Natural killer cell (primary cell): ENCODE measurements around the gene MBOAT7. TPM values are rescaled to one million over a fixed set of nuclear protein-coding genes. Genes with fewer than 3 reads are reported as not detected.
A peak's percentile ranks its signal among the peaks of the same experiment; 100 is the strongest.

Experiments used
- ATAC-seq, 3 donors: fragments of 150-1000 bp in 2 of 3; fragments of 200-7000 bp in 1 of 3; cut with Tn5 transposase; 1 replicate in 1 of 3; 2 replicates in 2 of 3; pipeline ENCODE4 v1.10.0; 2021; ENCODE audit warnings: mild to moderate bottlenecking in 2 of 3, moderate library complexity in 2 of 3
- DNase-seq, 2 donors: peaks; one replicate each; pipeline versions ENCODE4 v3.0.0 to v3.0.0-alpha.2; 2013 to 2021; ENCODE audit warnings: mixed read lengths in 1 of 2
- H3K27ac ChIP-seq: one replicate; pipeline ENCODE4 v1.5.1; 2013; ENCODE audit warnings: mild to moderate bottlenecking, low read length
- H3K27me3 ChIP-seq: one replicate; pipeline ENCODE4 v1.6.1; 2013; ENCODE audit warnings: low read length; ENCODE audit not compliant: control insufficient read depth, insufficient read depth
- H3K36me3 ChIP-seq: one replicate; pipeline ENCODE4 v1.6.1; 2013; ENCODE audit warnings: low read length; ENCODE audit not compliant: control insufficient read depth, insufficient read depth
- H3K4me1 ChIP-seq: one replicate; pipeline ENCODE4 v1.6.1; 2013; ENCODE audit warnings: low read length; ENCODE audit not compliant: control insufficient read depth, insufficient read depth
- H3K4me3 ChIP-seq: one replicate; pipeline ENCODE4 v1.5.1; 2013; ENCODE audit warnings: low read length
- H3K9me3 ChIP-seq: one replicate; pipeline ENCODE4 v1.6.1; 2013; ENCODE audit warnings: low read length; ENCODE audit not compliant: control insufficient read depth, insufficient read depth
- H3K27ac Mint-ChIP-seq, 2 donors: one replicate each; pipeline ENCODE4 v1.8.0; 2022; ENCODE audit warnings: mild to moderate bottlenecking in 2 of 2, mixed read lengths in 2 of 2, moderate library complexity in 1 of 2
- H3K27me3 Mint-ChIP-seq, 2 donors: one replicate each; pipeline ENCODE4 v1.8.0; 2022; ENCODE audit warnings: low read depth in 2 of 2, mixed read lengths in 2 of 2
- H3K36me3 Mint-ChIP-seq: one replicate; pipeline ENCODE4 v1.8.0; 2022; ENCODE audit warnings: mixed read lengths
- H3K4me1 Mint-ChIP-seq, 2 donors: one replicate each; pipeline ENCODE4 v1.8.0; 2022; ENCODE audit warnings: mixed read lengths in 2 of 2
- H3K4me3 Mint-ChIP-seq: one replicate; pipeline ENCODE4 v1.8.0; 2022; ENCODE audit warnings: mild to moderate bottlenecking, moderate library complexity, mixed read lengths
- H3K9me3 Mint-ChIP-seq, 2 donors: one replicate each; pipeline ENCODE4 v1.8.0; 2022; ENCODE audit warnings: mixed read lengths in 2 of 2
- WGBS: methylation state at CpG from one replicate; pipeline ENCODE4 v1.1.7; 2013; ENCODE audit warnings: missing lambda C conversion rate; ENCODE audit not compliant: insufficient coverage; 5-methylcytosine and 5-hydroxymethylcytosine counted together
- intact Hi-C: fragments of 100-400 bp; cut with micrococcal nuclease; formaldehyde crosslinking; loops from one replicate; pipeline ENCODE4 v1.14.2; 2022
- total RNA-seq, 4 donors: library from RNA; stranded (reverse); fragments of 120-200 nt in 1 of 4; gene quantifications; one replicate each; pipeline versions ENCODE4 v1.2.3 to v1.2.4, GENCODE V29; 2013 to 2022
- TF ChIP-seq, protein P1 (sequence below): fragments of 200-600 bp; IDR thresholded peaks from one replicate; pipeline ENCODE4 v1.8.0; 2022; ENCODE audit warnings: antibody characterized with exemption

Gene MBOAT7
- total RNA-seq, 3 donors from 2014 or later (not counting 1 experiment from before 2014, with no cell fraction given): 24.1 to 53.9 (median 31.2) TPM

DNA sequence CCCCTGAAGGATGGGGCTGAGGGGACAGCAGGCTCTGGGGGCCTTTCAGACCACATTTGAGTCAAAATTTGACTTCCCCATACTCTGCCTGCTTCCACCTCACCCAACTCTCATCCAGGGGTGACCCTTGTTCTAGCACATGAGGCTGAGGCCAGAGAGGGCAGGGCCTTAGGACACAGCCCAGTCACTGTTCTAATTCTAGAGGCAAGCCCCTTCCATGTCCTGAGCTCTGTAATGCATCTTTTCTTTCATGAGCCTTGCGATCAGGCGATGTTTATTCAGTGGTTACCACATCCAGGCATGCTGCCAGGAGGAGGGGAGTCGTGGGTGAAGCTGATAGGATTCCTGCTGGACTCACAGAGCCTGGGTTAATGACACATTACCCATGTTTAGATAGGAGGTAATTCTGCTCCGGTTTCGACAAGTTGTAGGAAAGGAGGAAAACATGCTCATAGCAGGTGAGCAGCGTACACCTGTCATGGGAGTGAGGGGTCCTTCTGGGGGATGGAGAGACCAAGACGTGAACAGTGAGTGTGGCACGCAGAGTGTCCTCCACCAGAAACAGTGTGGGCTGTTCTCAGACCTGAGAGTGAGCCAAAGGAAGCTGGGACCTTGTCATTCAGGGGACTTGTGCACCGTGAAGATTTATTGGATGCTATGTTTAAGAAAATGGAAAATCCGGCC, 20.6 kb upstream of the MBOAT7 start:
- Mint-ChIP-seq H3K9me3 (no peaks in the 10 kb centered on the region), H3K36me3 (peaks cover 7% of the 10 kb centered on the region), H3K4me1 (peaks cover 36 to 43% of the 10 kb centered on the region in 2 donors), H3K27ac (peak overlapping the region; percentile 90 to 94), H3K4me3 (peak overlapping the region; percentile 86), H3K27me3 (no peaks in the 10 kb centered on the region)
- no peaks in the 10 kb centered on the region for H3K9me3 ChIP-seq
- TF ChIP-seq, protein P1, sequence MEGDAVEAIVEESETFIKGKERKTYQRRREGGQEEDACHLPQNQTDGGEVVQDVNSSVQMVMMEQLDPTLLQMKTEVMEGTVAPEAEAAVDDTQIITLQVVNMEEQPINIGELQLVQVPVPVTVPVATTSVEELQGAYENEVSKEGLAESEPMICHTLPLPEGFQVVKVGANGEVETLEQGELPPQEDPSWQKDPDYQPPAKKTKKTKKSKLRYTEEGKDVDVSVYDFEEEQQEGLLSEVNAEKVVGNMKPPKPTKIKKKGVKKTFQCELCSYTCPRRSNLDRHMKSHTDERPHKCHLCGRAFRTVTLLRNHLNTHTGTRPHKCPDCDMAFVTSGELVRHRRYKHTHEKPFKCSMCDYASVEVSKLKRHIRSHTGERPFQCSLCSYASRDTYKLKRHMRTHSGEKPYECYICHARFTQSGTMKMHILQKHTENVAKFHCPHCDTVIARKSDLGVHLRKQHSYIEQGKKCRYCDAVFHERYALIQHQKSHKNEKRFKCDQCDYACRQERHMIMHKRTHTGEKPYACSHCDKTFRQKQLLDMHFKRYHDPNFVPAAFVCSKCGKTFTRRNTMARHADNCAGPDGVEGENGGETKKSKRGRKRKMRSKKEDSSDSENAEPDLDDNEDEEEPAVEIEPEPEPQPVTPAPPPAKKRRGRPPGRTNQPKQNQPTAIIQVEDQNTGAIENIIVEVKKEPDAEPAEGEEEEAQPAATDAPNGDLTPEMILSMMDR: no peak
- H3K4me3 ChIP-seq: no peak overlapping the region
- H3K27me3 ChIP-seq: no peaks in the 10 kb centered on the region
- peak in 1 of 2 donors; percentile 65 for DNase-seq
- peak overlapping the region; percentile 77 for H3K27ac ChIP-seq
- 21% methylated on average over 10 of the region's 10 CpGs for WGBS
- peaks cover 37% of the 10 kb centered on the region for H3K36me3 ChIP-seq
- intact Hi-C loops: loop anchor here (1.0 to 2.0 kb wide), 2 partner anchors 9 to 21 kb away; no protein-coding TSS in a partner anchor
- no peak for ATAC-seq
- peaks cover 64% of the 10 kb centered on the region for H3K4me1 ChIP-seq

- Mint-ChIP-seq H3K27ac (peak overlapping the region; percentile 90 to 94), H3K36me3 (peaks cover 7% of the 10 kb centered on the region), H3K4me1 (peaks cover 43 to 47% of the 10 kb centered on the region in 2 donors), H3K27me3 (no peaks in the 10 kb centered on the region), H3K4me3 (peak overlapping the region; percentile 25), H3K9me3 (no peaks in the 10 kb centered on the region)
- WGBS: 82% methylated on average over 24 of the region's 24 CpGs
- Histone ChIP-seq H3K36me3 (peaks cover 43% of the 10 kb centered on the region), H3K4me3 (no peak overlapping the region), H3K4me1 (peaks cover 66% of the 10 kb centered on the region), H3K27me3 (no peaks in the 10 kb centered on the region), H3K9me3 (no peaks in the 10 kb centered on the region), H3K27ac (peak overlapping the region; percentile 67)
- intact Hi-C loops: no loop called here
- TF ChIP-seq, protein P1: no peak
- ATAC-seq (no peak), DNase-seq (no peak)
Measured at GRCh38 chr19:54209058-54209810, 19.9 kb upstream of the MBOAT7 start.

- H3K4me3 ChIP-seq: no peak overlapping the region
Measured at GRCh38 chr19:54208784-54209057, 19.3 kb upstream of the MBOAT7 start.

More at GRCh38 chr19:54208784-54209057, 19.3 kb upstream of the MBOAT7 start:
- no peak for DNase-seq
- ATAC-seq: no peak
- no peak overlapping the region for H3K4me3 Mint-ChIP-seq
- TF ChIP-seq, protein P1: no peak
- peak overlapping the region; percentile 71 to 94 for H3K27ac Mint-ChIP-seq
- Histone ChIP-seq H3K27me3 (no peaks in the 10 kb centered on the region), H3K9me3 (no peaks in the 10 kb centered on the region), H3K27ac (peak overlapping the region; percentile 67), H3K4me1 (peaks cover 70% of the 10 kb centered on the region), H3K36me3 (peaks cover 47% of the 10 kb centered on the region)
- intact Hi-C loops: no loop called here
- no peaks in the 10 kb centered on the region for H3K27me3 Mint-ChIP-seq
- peaks cover 43 to 47% of the 10 kb centered on the region in 2 donors for H3K4me1 Mint-ChIP-seq
- 89% methylated on average over 8 of the region's 8 CpGs for WGBS
- H3K9me3 Mint-ChIP-seq: no peaks in the 10 kb centered on the region
- H3K36me3 Mint-ChIP-seq: peaks cover 7% of the 10 kb centered on the region
